HG02840 (cell line): Measurements from ENCODE around the gene KRT24.
"Not testable (repeated sequence)": the region's sequence is repeated elsewhere in the genome, so short reads cannot be mapped to it uniquely, and the experiment has no call there.

Source experiments
- ATAC-seq: cut with Tn5 transposase; IDR thresholded peaks from one replicate; pipeline ENCODE4 v1.9.1; 2021; ENCODE audit warnings: mild to moderate bottlenecking, moderate library complexity, moderate number of reproducible peaks; ENCODE audit not compliant: unreplicated experiment, low FRiP score

Gene KRT24

DNA sequence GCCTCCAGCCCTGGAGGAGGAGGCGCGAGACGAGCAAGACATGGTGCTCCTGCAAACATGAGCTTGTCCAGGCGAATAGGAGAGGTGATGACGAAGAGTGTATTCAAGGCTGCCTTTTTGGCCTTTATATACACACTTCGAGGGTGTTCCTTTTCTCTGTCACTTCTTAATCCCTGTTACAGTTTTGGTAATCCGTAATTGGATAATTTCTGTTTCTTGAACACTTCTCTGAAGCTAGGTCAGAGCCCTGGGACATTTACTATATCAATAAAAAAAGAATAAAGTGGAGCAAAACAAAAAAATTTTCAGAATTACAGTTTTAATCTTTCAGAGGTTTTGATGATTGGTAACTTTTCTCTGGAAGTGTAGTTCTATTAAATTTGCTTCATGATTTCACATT is at the start of gene KRT24:
TSS of gene KRT24 (minus strand) at position 101 of the 400 bp plus-strand sequence. CDS start at position 42, 59 bp downstream.
- ATAC-seq, result no peak

DNA sequence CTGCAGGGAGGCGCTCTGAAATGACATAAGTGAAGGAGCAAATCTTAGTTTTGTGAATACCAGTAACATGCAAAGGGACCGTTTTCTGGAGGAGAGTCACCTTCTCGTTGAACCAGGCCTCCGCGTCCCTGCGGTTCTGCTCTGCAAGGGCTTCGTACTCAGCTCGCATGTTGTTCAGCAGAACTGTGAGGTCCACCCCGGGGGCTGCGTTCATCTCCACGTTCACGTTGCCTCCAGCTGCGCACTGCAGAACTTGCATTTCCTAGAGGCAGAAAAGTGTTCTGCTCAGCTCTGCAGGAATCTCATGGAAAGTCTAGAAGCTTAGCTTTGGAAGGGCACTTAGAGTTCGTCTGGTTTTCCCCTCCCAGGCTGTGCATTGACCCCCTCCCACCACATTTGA is 47.5 kb upstream of the KRT24 start:
- no peak for ATAC-seq

GRCh38 chr17:40750391-40750790 is 46.8 kb upstream of the KRT24 start:
- ATAC-seq, result no peak

DNA sequence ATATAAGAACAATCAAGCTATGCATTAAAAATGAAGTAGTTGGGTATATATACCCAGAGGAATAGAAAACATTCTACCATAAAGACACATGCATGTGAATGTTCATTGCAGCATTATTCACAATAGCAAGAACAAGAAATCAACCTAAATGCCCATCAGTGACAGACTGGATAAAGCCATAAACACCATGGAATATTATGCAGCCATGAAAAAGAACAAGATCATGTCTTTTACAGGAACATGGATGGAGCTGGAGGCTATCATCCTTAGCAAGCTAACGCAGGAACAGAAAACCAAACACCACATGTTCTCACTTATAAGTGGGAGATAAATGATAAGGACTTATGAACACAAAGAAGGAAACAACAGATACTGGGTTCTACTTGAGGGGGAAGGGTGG is 45.1 kb upstream of the KRT24 start:
- not testable (repeated sequence) for ATAC-seq

DNA sequence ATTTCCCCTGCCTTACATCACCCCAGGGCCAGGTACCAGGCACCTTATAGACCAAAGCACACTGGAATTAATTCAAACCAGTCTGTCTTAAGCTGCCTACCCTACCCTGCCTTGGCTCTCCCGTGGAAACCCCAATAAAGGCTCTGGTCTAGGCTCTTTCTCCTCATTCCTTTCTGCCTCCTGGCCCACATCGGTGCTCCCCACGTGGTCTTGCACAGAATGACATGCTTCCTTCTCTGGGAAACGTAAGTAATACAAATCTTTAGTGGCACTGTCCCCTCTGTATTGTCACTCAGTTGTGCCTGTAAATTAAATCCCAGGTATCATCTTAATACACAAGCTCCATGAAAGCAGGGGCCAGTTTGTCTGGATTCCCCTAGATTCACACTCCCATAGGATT is 35.0 kb upstream of the KRT24 start:
- no peak for ATAC-seq

GRCh38 chr17:40735016-40735415 is 31.5 kb upstream of the KRT24 start:
- ATAC-seq, result no peak

DNA sequence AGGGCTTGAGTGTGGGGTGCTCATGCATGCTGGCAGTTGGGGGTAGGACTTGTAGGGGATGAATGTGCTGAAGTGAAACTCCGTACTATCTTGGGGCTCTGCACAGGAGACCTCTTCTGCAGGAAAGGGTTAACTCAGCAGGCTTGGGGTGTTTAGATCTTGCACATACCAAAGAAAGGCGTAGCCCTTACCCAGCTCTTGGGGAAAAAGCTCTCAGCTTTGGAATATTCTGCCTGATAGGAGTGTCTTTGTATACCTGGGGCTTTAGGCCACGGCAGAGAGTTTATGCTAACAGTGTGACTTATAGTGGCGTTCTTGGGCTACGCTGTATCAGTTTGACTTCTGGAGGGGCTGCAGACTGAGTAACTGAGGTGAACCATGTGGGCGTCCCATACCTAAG is 30.5 kb upstream of the KRT24 start:
- ATAC-seq, result no peak

- no peak for ATAC-seq
These were observed 27.4 kb upstream of the KRT24 start for GRCh38 chr17:40730970-40731369.

DNA sequence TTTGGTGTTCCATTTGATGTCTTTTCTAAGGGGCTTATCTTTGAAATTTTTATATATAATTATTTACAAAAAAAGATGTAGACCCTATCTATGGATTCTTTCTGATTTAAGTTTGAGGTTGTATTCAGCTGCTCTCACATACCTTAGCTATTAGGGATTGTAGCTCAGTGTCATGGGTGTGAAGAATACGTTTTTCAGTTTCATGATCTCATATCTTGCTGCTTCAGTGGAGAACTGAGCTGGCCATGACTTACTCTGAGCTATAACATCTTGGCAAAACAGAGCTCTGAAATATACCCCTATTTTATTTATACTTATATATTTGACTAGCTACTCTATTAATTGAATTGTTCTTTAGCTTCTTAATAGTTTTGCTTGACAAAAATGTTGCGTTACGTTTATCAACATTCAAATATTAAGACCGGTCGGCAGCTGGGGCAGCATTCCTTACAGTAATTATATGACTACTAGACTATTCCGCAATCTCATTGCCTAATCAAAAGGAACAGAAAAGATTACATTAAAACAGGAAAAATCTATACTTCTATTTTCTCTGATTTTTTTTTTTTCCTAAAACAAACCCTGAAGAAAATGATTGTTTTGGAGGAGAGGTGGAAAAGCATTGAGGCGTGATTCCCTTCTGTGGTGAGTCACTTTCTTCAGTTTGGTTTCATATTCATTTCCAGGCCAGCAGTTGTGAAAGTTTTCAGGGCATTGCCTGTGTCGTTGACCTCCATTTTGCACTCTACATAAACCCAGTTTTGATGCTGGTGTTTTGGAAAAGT is 24.1 kb upstream of the KRT24 start:
- no peak for ATAC-seq

GRCh38 chr17:40726919-40727318 is 23.4 kb upstream of the KRT24 start:
- ATAC-seq, result no peak

- no peak for ATAC-seq
These were observed 21.1 kb upstream of the KRT24 start for GRCh38 chr17:40724656-40725055.

DNA sequence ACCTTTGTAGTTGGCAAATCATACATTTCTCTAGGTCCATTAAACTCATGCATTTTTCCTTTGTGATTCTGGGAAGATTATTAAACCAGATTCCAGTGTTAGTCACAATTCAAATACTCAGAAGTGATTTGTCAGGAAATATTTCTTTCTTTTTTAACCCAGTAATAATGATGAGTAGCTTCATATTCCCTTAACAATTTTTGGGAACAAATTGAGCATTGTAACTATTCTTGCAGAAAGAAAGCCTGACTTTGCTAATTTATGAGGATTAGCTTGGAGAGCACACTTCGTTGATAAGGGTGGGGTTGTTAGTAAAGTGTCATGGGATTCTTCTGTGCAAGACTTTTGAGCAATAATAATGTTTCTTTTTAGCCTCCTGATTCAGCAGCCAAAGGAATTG is 18.7 kb upstream of the KRT24 start:
- no peak for ATAC-seq

- ATAC-seq, result no peak
These were observed 17.3 kb upstream of the KRT24 start for GRCh38 chr17:40720899-40721298.

DNA sequence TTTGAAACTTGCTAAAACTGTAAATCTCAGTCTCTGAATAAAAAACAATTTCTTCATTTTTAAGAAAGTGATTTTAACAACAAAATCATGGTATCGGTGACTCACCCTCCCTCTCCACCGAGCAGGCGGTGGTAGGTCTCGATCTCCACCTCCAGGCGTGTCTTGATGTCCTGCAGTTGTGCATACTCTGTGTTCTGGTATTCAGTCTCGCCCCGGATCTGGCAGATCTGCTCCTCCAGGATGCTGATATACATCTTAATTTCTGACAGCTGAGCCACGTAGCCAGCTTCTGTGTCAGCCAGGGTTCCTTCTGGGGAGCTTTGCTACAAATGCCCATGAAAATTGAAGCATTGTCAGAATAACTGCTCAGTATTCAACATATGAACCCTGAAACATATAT is 15.4 kb upstream of the KRT24 start:
- no peak for ATAC-seq

DNA sequence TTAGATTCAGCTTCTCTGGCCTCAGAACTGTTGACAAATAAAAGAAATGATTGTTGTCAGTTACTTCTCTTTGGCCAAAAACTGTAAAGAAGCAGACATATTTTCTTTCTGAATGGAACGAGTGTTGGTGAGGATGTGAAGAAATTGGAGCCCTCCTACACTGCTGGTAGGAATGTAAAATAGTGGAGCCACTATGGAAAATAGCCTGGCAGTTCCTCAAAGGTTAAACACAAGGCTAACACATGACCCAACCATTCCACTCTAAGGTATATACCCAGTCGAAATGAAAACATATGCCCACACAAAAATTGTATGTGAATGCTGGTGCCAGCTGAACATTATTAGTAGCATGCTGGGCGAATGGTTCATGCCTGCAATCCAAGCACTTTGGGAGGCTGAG is 14.2 kb upstream of the KRT24 start:
- ATAC-seq, result no peak

DNA sequence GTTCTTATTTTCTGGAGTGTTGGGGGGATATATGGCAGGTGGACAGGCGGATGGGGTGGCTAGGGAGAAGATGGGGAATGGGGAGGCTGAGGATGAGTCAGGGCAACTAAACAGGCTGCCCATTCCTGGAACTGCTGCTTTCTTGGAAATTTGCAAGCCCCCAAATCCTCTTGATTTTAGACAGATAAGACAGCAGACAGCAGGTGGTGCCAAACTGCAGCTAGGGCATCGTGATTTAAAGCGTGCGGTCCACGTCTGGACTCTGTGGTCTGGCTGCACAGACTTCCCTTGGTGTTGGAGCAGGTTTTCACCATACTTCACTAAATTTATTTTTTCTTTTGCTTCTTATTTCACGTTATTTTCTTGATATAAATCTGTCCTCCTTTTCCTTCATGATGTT is 10.9 kb upstream of the KRT24 start:
- ATAC-seq, result no peak

- no peak for ATAC-seq
These were observed 4.2 kb upstream of the KRT24 start for GRCh38 chr17:40707745-40708144.

GRCh38 chr17:40705584-40705983 is 2.0 kb upstream of the KRT24 start:
- no peak for ATAC-seq

- ATAC-seq, result no peak
These were observed 1.3 kb downstream of the KRT24 start for GRCh38 chr17:40702271-40702670.

- ATAC-seq, result no peak
These were observed 3.7 kb downstream of the KRT24 start for GRCh38 chr17:40699853-40700252.

DNA sequence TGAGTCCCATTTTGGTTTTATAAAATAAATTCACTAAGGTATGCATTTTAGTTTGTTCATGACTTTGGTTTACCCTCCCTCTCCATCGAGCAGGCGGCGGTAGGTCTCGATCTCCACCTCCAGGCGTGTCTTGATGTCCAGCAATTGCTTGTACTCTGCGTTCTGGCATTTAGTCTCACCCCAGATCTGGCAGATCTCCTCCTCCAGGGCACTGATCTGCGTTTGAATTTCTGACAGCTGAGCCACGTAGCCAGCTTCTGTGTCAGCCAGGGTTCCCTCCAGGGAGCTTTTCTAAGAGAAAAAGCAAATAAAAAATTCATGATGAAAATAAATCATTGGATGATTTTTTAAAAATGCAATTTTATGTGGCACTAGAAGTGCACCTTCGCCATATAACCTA is 4.2 kb downstream of the KRT24 start:
- no peak for ATAC-seq

DNA sequence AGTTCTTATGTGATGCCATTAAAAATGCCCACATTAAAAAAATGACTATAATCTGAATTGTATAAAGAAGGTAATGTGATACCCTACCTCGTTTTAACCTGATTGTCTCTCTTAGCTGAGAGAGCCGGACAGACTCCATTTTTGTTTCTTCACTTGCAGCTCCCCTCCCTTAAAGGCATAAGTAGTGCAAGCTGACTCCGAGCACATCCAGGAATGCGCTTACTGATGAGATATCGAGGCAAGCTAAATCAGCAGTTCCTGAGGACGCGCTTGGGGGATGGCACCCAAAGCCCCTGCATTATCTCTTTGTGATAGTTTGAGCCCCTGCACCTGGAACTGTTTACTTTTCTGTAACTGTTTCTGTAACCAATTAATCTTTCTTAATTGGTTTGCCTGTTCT is 6.3 kb downstream of the KRT24 start:
- no peak for ATAC-seq

DNA sequence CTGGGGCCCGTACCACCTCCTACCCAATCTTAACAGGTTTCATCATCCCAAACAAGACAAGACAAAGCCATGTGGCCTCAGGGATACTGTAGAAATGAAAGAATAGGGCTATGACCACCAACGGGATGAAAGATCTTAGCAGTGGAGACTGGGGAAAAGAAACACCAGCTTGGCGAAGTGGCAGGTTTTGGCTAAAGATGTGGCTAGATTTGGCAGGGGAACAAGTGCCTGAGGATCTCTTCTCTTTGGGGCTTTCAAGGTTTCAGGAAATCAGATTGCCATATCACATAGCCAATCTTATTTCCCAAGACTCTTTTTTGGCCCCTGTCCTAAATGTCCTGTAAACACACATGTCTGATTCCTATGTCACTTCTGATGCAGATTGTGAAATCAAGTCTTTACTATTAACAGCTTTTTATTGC is 6.9 kb downstream of the KRT24 start:
- ATAC-seq, result no peak
